Mesothelial cell of epicardium (in vitro differentiated cells): ENCODE data around the gene JARID2. TPM values are rescaled to one million over a fixed set of nuclear protein-coding genes. Genes with fewer than 3 reads are reported as not detected.

Experiments
- DNase-seq, 2 experiments: peaks; one replicate each; pipeline ENCODE4 v3.0.0; 2021; ENCODE audit warnings: low spot score in 2 of 2; ENCODE audit not compliant: unreplicated experiment in 2 of 2
- H3K27ac Mint-ChIP-seq: 2 replicates; pipeline ENCODE4 v1.8.0; 2021; ENCODE audit warnings: mixed read lengths
- H3K27me3 Mint-ChIP-seq: 2 replicates; pipeline ENCODE4 v1.8.0; 2021; ENCODE audit warnings: low read depth, mixed read lengths
- H3K36me3 Mint-ChIP-seq: 2 replicates; pipeline ENCODE4 v1.8.0; 2021; ENCODE audit warnings: mixed read lengths
- H3K4me1 Mint-ChIP-seq: 2 replicates; pipeline ENCODE4 v1.8.0; 2021; ENCODE audit warnings: mixed read lengths
- H3K4me3 Mint-ChIP-seq: 2 replicates; pipeline ENCODE4 v1.8.0; 2021; ENCODE audit warnings: mild to moderate bottlenecking, moderate library complexity, mixed read lengths
- H3K9me3 Mint-ChIP-seq: 2 replicates; pipeline ENCODE4 v1.8.0; 2021; ENCODE audit warnings: mixed read lengths
- CTCF ChIP-seq: fragments of 200-600 bp; sonication (generic); IDR thresholded peaks from one replicate; pipeline ENCODE4 v1.5.0; 2021; ENCODE audit warnings: antibody characterized with exemption; ENCODE audit not compliant: unreplicated experiment
- total RNA-seq: library from RNA; stranded (reverse); gene quantifications from 3 replicates; pipeline ENCODE4 v1.2.1, GENCODE V29; 2021

JARID2 gene
- total RNA-seq, 1 donor from 2014 or later: 35.3 TPM

GRCh38 chr6:15305909-15306308 is 60.0 kb downstream of the JARID2 start:
- Mint-ChIP-seq H3K4me3 (no peak overlapping the region), H3K4me1 (peaks cover 68% of the 10 kb centered on the region), H3K9me3 (no peaks in the 10 kb centered on the region), H3K36me3 (no peaks in the 10 kb centered on the region), H3K27ac (no peak overlapping the region), H3K27me3 (no peaks in the 10 kb centered on the region)
- no peak for TF ChIP-seq CTCF
- no peak for DNase-seq

DNA sequence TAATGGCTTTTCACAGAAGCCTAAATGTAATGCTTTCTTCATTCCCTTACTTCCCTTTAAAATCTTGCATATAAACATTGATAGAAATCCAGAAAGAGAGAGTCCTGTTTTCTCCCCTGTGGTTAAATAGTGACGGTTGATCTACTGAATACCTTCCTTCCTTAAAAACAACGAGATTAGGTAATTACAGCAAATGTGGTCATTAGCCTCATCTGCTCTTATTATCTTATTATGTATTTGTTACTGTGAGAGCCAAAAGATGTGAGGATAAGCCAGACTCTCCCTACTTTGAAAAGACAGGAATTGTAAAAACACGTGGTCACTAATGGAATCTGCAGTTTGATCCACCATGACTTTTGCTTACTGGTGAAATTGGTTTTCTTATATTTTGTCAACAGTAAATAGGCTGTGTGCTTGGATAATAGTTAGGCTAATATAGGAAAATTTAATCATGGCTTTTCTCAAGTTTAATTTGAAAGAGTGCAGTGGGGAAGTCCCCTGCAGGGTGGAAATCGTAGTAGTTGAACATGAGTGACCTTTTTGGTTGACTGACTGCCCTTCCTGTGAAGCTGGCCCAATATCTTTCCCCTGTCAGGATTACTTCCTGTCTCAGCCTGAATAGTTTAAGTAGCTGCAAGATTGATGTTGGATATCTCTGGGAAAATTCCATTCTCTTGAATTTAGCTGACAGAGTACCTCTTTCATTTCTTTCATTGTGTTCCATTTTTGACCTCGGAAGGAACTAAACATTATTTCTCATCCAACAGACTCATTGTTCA is 62.8 kb downstream of the JARID2 start:
- H3K9me3 Mint-ChIP-seq: no peaks in the 10 kb centered on the region
- peak overlapping the region; percentile 18 for H3K27ac Mint-ChIP-seq
- no peaks in the 10 kb centered on the region for H3K36me3 Mint-ChIP-seq
- H3K4me1 Mint-ChIP-seq: peaks cover 54% of the 10 kb centered on the region
- TF ChIP-seq CTCF: no peak
- no peaks in the 10 kb centered on the region for H3K27me3 Mint-ChIP-seq
- no peak overlapping the region for H3K4me3 Mint-ChIP-seq
- DNase-seq: no peak

DNA sequence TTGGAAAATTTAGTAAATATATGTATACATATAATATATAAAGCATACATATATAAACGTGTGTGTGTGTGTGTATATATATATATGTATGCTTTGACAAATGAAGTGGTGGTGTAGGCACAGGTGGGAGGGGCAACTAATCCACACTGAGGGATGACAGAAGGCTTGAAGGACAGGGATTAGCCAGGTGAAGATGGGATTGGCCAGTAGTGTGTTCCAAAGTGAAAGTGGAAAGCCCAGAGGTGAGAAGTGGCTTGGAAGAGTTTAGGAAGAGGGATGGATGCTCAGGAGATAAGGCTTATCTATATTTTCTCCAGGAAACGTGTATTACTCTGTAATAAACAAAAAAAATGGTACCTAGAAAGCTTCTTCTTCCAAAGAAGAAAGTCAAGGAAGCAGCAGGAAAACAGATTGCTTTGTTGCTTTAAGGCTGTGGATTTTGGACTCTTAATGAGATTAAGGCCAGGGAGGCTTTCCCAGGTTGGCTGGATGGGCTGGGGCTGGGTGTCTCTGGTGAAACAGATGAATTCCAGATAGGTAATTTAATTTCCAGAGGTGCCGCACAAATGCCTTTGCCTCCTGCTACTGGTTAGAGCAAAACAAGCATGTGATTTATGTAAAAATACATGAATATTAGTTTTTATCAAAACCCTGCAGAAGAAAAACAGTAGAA is 63.9 kb downstream of the JARID2 start:
- TF ChIP-seq CTCF: no peak
- Mint-ChIP-seq H3K27me3 (no peaks in the 10 kb centered on the region), H3K27ac (no peak overlapping the region), H3K36me3 (no peaks in the 10 kb centered on the region), H3K4me1 (peaks cover 50% of the 10 kb centered on the region), H3K4me3 (no peak overlapping the region), H3K9me3 (no peaks in the 10 kb centered on the region)
- no peak for DNase-seq

DNA sequence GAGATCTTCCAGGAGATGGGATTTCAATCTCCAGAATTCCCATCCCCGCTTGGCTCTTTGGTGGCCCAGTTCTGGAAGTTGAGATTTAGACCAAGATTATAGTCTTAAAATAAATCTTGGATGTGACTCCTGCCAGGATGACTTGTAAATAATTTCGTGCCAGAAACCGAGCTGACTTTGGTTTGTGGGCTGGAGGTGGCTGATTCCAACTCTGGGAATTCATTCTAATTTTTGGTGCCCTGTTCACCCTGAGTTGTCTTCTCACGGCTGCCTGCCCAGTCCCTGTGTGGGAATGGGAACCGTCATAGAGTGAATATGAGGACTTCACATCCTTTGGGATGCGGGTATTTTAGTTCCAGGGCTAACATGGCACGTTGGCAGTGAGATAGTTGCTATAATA is 64.8 kb downstream of the JARID2 start:
- Mint-ChIP-seq H3K27ac (no peak overlapping the region), H3K4me1 (peaks cover 43% of the 10 kb centered on the region), H3K4me3 (no peak overlapping the region), H3K36me3 (no peaks in the 10 kb centered on the region), H3K9me3 (no peaks in the 10 kb centered on the region), H3K27me3 (no peaks in the 10 kb centered on the region)
- no peak for DNase-seq
- no peak for TF ChIP-seq CTCF

DNA sequence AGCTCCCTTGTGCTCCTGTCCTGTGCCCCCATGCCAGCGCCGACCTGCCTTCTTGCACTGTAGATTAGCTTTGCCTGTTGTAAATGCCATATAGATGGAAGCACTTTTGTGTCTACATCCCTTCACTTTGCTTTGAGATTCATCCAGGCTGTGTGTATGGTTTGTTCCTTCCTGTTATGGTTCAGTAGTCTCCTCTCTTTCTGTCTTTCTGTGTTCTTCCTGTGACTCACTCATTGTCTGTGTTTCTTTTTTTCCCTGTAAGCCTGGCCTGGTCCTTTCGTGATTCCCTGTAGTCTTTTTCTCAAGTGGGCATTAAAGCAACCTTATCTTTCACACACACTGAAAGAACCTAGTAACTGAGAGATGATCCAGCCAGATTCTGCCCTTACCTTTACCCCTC is 66.6 kb downstream of the JARID2 start:
- H3K4me1 Mint-ChIP-seq: peaks cover 37% of the 10 kb centered on the region
- TF ChIP-seq CTCF: no peak

More for the DNA sequence above, 66.6 kb downstream of the JARID2 start:
- H3K27me3 Mint-ChIP-seq: no peaks in the 10 kb centered on the region
- no peak overlapping the region for H3K27ac Mint-ChIP-seq
- no peak for DNase-seq
- H3K36me3 Mint-ChIP-seq: no peaks in the 10 kb centered on the region
- no peak overlapping the region for H3K4me3 Mint-ChIP-seq
- no peaks in the 10 kb centered on the region for H3K9me3 Mint-ChIP-seq
